DND-41 (cell line): ENCODE data around the gene RTKN2.

Source experiments
- EZH2 ChIP-seq: IDR thresholded peaks from 3 replicates; pipeline ENCODE4 v1.6.1; 2012; ENCODE audit warnings: borderline replicate concordance, low read depth, mild to moderate bottlenecking, moderate library complexity, low read length, inconsistent platforms; ENCODE audit not compliant: severe bottlenecking
- TF ChIP-seq, protein P1 (sequence below): IDR thresholded peaks from 2 replicates; pipeline ENCODE4 v1.5.1; 2012; ENCODE audit warnings: borderline replicate concordance, low read length, moderate library complexity, mild to moderate bottlenecking; ENCODE audit not compliant: poor library complexity, severe bottlenecking; ENCODE audit errors: extremely low read depth

DNA sequence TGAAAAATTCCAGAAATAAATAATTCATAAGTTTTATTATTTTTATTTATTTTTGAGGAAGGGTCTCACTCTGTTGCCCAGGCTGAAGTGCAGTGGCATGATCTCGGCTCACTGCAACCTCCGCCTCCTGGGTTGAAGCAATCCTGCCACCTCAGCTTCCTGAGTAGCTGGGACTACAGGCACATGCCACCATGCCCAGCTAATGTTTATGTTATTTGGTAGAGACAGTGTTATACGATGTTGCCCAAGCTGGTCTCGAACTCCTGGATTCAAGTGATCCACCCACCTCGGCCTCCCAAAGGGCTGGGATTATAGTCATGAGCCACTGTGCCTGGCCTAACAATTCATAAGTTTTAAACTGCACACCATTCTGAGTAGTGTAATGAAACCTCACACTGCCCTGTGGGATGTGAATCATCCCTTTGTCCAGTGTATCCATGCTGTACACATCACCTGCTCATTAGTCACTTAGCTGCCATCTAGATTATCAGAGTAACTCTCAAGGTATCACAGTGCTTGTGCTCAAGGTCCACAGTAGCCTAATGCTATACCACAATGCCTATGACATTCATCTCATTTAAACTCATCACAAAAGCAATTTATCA lies 17.9 kb downstream of the RTKN2 start:
- TF ChIP-seq, protein P1, sequence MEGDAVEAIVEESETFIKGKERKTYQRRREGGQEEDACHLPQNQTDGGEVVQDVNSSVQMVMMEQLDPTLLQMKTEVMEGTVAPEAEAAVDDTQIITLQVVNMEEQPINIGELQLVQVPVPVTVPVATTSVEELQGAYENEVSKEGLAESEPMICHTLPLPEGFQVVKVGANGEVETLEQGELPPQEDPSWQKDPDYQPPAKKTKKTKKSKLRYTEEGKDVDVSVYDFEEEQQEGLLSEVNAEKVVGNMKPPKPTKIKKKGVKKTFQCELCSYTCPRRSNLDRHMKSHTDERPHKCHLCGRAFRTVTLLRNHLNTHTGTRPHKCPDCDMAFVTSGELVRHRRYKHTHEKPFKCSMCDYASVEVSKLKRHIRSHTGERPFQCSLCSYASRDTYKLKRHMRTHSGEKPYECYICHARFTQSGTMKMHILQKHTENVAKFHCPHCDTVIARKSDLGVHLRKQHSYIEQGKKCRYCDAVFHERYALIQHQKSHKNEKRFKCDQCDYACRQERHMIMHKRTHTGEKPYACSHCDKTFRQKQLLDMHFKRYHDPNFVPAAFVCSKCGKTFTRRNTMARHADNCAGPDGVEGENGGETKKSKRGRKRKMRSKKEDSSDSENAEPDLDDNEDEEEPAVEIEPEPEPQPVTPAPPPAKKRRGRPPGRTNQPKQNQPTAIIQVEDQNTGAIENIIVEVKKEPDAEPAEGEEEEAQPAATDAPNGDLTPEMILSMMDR = no peak
- TF ChIP-seq EZH2 = no peak
